Upper lobe of left lung (tissue), 4 donors: ENCODE measurements around the gene SEPTIN5.

ENCODE experiments used
- EP300 ChIP-seq, 4 donors: sonication (generic); formaldehyde crosslinking; IDR thresholded peaks; one replicate each; pipeline ENCODE4 v1.5.1; 2017; ENCODE audit warnings: antibody characterized with exemption in 4 of 4, control low read depth in 2 of 4
- POLR2A ChIP-seq, 4 donors: fragments of 450-650 bp; IDR thresholded peaks; one replicate each; pipeline ENCODE4 v1.5.1; 2016 to 2017; ENCODE audit warnings: antibody characterized with exemption in 4 of 4, mild to moderate bottlenecking in 2 of 4
- POLR2AphosphoS5 ChIP-seq, 2 donors: sonication (generic); formaldehyde crosslinking; IDR thresholded peaks; one replicate each; pipeline ENCODE4 v1.5.1; 2017; ENCODE audit warnings: antibody characterized with exemption in 2 of 2
- TF ChIP-seq, protein P1 (sequence below), 6 experiments: fragments of 450-650 bp in 4 of 6; fragments of 200-600 bp in 2 of 6; sonication (generic) in 2 of 6; IDR thresholded peaks; one replicate each; pipeline ENCODE4 v1.5.1; 2016 to 2019; ENCODE audit warnings: antibody characterized with exemption in 6 of 6

DNA sequence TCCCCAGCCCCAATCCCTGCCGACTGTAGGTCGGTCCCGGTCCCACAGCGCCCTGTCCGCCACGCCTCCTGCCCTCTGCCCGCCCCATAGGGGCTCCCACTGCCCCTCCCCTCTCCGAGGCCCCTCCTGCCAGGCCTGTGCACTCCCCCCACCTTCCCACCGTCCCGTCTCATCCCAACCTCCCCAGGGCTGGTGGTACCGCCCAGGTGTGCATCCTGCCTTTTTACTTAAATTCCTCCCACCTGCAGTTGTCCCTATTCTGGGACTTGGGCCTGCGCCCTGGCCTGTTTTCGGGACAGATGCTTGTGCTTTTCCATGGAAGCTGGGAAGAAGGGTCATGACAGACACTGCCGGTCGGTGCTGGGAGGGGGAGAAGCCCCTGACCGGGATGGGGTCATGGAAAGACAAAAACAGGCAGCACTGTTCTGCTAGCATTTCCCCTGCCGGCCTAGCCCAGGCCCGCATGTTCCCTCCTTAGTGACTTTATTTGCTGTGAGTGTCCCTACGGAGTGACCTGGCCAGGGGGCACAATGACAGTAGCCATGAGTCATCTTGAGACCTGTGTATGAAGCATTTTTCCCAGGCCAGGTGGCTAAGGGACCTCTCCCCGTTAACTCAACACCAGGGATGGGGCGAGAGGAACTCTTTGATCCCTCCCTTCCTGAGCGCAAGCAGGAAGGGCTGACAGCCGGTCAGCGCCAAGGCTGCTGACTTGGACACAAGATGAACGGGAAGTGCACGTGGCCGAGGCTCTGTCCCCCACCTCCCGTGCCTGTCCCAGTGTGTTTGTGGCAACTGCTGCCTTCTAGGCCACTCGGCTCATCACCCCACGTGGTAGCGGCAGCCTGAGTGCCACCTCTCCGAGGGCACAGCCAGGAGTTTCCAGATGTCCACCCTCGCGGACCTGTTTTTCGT is 53.4 kb downstream of the SEPTIN5 start:
- TF ChIP-seq POLR2A (IDR thresholded peaks at IDR 0.05) (no peak), POLR2AphosphoS5 (IDR thresholded peaks at IDR 0.05) (no peak), EP300 (IDR thresholded peaks at IDR 0.05) (no peak)
- TF ChIP-seq, protein P1, sequence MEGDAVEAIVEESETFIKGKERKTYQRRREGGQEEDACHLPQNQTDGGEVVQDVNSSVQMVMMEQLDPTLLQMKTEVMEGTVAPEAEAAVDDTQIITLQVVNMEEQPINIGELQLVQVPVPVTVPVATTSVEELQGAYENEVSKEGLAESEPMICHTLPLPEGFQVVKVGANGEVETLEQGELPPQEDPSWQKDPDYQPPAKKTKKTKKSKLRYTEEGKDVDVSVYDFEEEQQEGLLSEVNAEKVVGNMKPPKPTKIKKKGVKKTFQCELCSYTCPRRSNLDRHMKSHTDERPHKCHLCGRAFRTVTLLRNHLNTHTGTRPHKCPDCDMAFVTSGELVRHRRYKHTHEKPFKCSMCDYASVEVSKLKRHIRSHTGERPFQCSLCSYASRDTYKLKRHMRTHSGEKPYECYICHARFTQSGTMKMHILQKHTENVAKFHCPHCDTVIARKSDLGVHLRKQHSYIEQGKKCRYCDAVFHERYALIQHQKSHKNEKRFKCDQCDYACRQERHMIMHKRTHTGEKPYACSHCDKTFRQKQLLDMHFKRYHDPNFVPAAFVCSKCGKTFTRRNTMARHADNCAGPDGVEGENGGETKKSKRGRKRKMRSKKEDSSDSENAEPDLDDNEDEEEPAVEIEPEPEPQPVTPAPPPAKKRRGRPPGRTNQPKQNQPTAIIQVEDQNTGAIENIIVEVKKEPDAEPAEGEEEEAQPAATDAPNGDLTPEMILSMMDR (IDR thresholded peaks at IDR 0.05), result no peak
